Loucy (cell line): ENCODE data around the gene FCGR3A.
"Not testable (repeated sequence)": the region's sequence is repeated elsewhere in the genome, so short reads cannot be mapped to it uniquely, and the experiment has no call there.

ENCODE experiments used
- EZH2phosphoT487 ChIP-seq: fragments of 200-600 bp; IDR thresholded peaks from 2 replicates; pipeline ENCODE4 v1.6.1; 2018; ENCODE audit warnings: antibody characterized with exemption, mild to moderate bottlenecking, moderate library complexity, borderline replicate concordance
- TF ChIP-seq, protein P1 (sequence below): fragments of 200-600 bp; sonication (generic); conservative IDR thresholded peaks from 2 replicates; pipeline ENCODE4 v1.5.1; 2014; ENCODE audit warnings: mild to moderate bottlenecking, antibody characterized with exemption, low read length

DNA sequence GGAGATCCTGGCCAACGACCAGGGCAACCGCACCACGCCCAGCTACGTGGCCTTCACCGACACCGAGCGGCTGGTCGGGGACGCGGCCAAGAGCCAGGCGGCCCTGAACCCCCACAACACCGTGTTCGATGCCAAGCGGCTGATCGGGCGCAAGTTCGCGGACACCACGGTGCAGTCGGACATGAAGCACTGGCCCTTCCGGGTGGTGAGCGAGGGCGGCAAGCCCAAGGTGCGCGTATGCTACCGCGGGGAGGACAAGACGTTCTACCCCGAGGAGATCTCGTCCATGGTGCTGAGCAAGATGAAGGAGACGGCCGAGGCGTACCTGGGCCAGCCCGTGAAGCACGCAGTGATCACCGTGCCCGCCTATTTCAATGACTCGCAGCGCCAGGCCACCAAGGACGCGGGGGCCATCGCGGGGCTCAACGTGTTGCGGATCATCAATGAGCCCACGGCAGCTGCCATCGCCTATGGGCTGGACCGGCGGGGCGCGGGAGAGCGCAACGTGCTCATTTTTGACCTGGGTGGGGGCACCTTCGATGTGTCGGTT lies 24.8 kb downstream of the FCGR3A start:
- TF ChIP-seq, protein P1, sequence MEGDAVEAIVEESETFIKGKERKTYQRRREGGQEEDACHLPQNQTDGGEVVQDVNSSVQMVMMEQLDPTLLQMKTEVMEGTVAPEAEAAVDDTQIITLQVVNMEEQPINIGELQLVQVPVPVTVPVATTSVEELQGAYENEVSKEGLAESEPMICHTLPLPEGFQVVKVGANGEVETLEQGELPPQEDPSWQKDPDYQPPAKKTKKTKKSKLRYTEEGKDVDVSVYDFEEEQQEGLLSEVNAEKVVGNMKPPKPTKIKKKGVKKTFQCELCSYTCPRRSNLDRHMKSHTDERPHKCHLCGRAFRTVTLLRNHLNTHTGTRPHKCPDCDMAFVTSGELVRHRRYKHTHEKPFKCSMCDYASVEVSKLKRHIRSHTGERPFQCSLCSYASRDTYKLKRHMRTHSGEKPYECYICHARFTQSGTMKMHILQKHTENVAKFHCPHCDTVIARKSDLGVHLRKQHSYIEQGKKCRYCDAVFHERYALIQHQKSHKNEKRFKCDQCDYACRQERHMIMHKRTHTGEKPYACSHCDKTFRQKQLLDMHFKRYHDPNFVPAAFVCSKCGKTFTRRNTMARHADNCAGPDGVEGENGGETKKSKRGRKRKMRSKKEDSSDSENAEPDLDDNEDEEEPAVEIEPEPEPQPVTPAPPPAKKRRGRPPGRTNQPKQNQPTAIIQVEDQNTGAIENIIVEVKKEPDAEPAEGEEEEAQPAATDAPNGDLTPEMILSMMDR = not testable (repeated sequence)
- TF ChIP-seq EZH2phosphoT487 = not testable (repeated sequence)
